Stimulated activated memory B cell treated with anti-CD40 and anti-IgM and Interleukin-4, amounts not matched to agents 10 μg/mL and 1 μg/mL and 100 μg/mL, for 72 hours (primary cell): ENCODE measurements around the gene NFATC2.

ENCODE experiments used
- ATAC-seq: fragments of 150-1000 bp; cut with Tn5 transposase; 2 replicates; pipeline ENCODE4 v1.10.0; 2021
- H3K27ac Mint-ChIP-seq: one replicate; pipeline ENCODE4 v1.8.0; 2022; ENCODE audit warnings: mild to moderate bottlenecking, mixed read lengths
- H3K27me3 Mint-ChIP-seq: one replicate; pipeline ENCODE4 v1.8.0; 2022; ENCODE audit warnings: mixed read lengths
- H3K36me3 Mint-ChIP-seq: one replicate; pipeline ENCODE4 v1.8.0; 2022; ENCODE audit warnings: mixed read lengths
- H3K4me1 Mint-ChIP-seq: one replicate; pipeline ENCODE4 v1.8.0; 2022; ENCODE audit warnings: mixed read lengths
- H3K4me3 Mint-ChIP-seq: one replicate; pipeline ENCODE4 v1.8.0; 2022; ENCODE audit warnings: mild to moderate bottlenecking, moderate library complexity, mixed read lengths
- H3K9me3 Mint-ChIP-seq: one replicate; pipeline ENCODE4 v1.8.0; 2022; ENCODE audit warnings: mixed read lengths

NFATC2 gene

GRCh38 chr20:51376111-51376510 is 166.4 kb downstream of the NFATC2 start:
- H3K9me3 Mint-ChIP-seq = peaks cover 6% of the 10 kb centered on the region
- H3K36me3 Mint-ChIP-seq = peaks cover 21% of the 10 kb centered on the region
- ATAC-seq = no peak
- H3K4me3 Mint-ChIP-seq = no peak overlapping the region
- no peak overlapping the region for H3K27ac Mint-ChIP-seq
- H3K27me3 Mint-ChIP-seq = no peaks in the 10 kb centered on the region
- peaks cover 33% of the 10 kb centered on the region for H3K4me1 Mint-ChIP-seq

DNA sequence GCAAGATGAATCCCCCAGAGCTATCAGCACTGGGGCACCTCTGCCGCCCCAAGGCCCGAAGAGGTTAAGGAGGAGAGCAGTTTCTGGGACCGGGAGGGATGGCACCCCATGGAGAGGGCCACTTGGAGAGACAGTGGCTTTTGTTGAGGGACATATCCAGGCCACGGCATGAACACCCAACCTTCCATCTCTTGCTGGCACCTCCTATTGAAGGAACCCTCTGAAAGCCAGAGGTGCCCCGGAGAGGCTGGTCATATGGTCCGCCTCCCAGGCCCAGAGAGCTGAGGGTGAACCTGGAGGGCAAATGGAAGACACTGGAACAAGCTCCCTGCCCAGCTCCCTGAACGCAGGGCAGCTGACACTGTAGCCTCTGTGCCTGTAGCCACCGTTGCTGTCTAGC is 167.0 kb downstream of the NFATC2 start:
- no peak for ATAC-seq
- Mint-ChIP-seq H3K9me3 (peaks cover 6% of the 10 kb centered on the region), H3K4me3 (no peak overlapping the region), H3K4me1 (peaks cover 28% of the 10 kb centered on the region), H3K27me3 (no peaks in the 10 kb centered on the region), H3K36me3 (peaks cover 16% of the 10 kb centered on the region), H3K27ac (peak overlapping the region; percentile 31)

GRCh38 chr20:51374961-51375360 is 167.6 kb downstream of the NFATC2 start:
- no peaks in the 10 kb centered on the region for H3K27me3 Mint-ChIP-seq
- peak overlapping the region; percentile 31 for H3K27ac Mint-ChIP-seq
- peaks cover 10% of the 10 kb centered on the region for H3K36me3 Mint-ChIP-seq
- no peak for ATAC-seq
- H3K9me3 Mint-ChIP-seq = peaks cover 3% of the 10 kb centered on the region
- no peak overlapping the region for H3K4me3 Mint-ChIP-seq
- peaks cover 22% of the 10 kb centered on the region for H3K4me1 Mint-ChIP-seq

DNA sequence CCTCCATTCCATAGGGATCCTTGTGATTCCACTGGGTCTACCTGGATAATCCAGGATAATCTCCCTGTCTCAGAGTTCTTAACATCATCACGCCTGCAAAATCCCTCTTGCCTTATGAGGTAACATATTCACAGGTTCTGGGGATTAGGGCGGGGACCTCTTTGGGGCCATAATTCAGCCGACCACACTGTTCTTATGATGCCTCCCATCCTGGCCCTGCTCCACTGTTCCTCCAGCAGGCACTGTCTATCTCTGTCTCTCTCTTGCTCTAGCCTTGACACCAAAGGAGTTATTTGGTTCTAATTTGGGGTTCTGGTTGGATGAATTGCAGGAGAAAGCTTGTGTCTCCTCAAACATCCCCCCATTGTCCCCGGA is 168.1 kb downstream of the NFATC2 start:
- peaks cover 3% of the 10 kb centered on the region for H3K9me3 Mint-ChIP-seq
- H3K27ac Mint-ChIP-seq = no peak overlapping the region
- H3K36me3 Mint-ChIP-seq = peaks cover 9% of the 10 kb centered on the region
- H3K4me3 Mint-ChIP-seq = no peak overlapping the region
- no peak for ATAC-seq
- peaks cover 16% of the 10 kb centered on the region for H3K4me1 Mint-ChIP-seq
- H3K27me3 Mint-ChIP-seq = no peaks in the 10 kb centered on the region

DNA sequence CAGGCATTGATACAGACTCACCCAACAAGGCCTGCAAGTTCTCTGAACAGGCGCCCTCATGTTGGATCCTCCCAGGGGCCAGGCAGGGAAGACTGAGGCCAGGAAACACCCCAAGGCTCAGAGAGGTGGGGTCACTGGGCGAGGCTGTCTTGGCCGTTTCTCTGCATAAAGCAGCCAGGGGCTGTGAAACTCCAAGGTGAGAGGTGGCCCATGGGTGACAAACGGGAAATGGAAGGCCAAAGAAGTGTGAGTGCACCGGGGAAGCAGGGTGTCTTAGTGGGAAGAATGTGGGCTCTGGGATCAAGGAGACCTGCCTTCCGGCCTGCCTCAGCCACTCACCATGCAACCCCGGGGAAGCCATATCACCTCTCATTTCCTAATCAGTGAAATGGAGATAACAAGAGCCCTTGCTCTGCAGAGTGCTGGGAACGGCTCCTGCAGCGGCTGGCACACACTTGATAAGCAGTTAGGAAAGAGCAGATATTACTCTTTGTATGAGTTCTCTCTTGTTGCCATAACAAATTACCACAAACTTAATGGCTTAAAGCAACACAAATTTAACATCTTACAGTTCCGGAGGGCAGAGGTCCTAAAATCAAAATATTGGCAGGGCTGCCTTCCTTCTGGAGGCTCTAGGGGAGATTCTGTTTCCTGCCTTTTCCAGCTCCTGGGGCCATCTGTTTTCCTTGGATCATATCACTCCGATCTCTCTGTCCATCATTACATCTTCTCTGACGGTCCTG is 168.6 kb downstream of the NFATC2 start:
- H3K27ac Mint-ChIP-seq = no peak overlapping the region
- ATAC-seq = no peak
- H3K9me3 Mint-ChIP-seq = peaks cover 3% of the 10 kb centered on the region
- H3K36me3 Mint-ChIP-seq = peaks cover 9% of the 10 kb centered on the region
- peaks cover 16% of the 10 kb centered on the region for H3K4me1 Mint-ChIP-seq
- H3K27me3 Mint-ChIP-seq = no peaks in the 10 kb centered on the region
- no peak overlapping the region for H3K4me3 Mint-ChIP-seq

DNA sequence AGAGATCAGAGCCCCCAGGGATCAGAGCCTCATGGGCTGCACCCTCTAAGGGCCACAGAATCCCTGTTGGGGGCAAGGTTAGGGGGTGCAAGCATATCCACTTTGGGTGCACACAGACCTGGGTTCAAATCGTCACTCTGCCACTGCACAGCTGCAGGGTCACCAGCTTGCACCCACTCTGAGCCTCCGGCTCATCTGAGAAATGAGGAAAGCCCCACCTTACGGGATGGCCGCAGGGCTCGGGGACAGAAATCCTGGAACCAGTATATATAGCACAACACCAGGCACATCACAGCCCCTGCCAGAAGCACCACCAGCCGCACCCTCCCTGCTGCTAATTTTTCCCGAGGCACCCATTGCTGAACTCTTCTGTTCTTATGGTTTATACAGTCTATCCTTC is 169.6 kb downstream of the NFATC2 start:
- Mint-ChIP-seq H3K4me3 (no peak overlapping the region), H3K9me3 (no peaks in the 10 kb centered on the region), H3K27me3 (no peaks in the 10 kb centered on the region), H3K27ac (no peak overlapping the region), H3K4me1 (peaks cover 11% of the 10 kb centered on the region), H3K36me3 (peaks cover 4% of the 10 kb centered on the region)
- ATAC-seq = no peak

- H3K4me3 Mint-ChIP-seq = no peak overlapping the region
- H3K27me3 Mint-ChIP-seq = peaks cover under 1% of the 10 kb centered on the region
- no peaks in the 10 kb centered on the region for H3K36me3 Mint-ChIP-seq
- no peak overlapping the region for H3K27ac Mint-ChIP-seq
- peak; percentile 80 for ATAC-seq
- H3K4me1 Mint-ChIP-seq = peaks cover 9% of the 10 kb centered on the region
- no peaks in the 10 kb centered on the region for H3K9me3 Mint-ChIP-seq
These were observed 170.2 kb downstream of the NFATC2 start for GRCh38 chr20:51372176-51372803.

- Mint-ChIP-seq H3K4me3 (no peak overlapping the region), H3K27ac (no peak overlapping the region), H3K4me1 (peaks cover 9% of the 10 kb centered on the region), H3K36me3 (no peaks in the 10 kb centered on the region), H3K9me3 (no peaks in the 10 kb centered on the region), H3K27me3 (peaks cover 6% of the 10 kb centered on the region)
- no peak for ATAC-seq
These were observed 170.8 kb downstream of the NFATC2 start for GRCh38 chr20:51371720-51372119.

DNA sequence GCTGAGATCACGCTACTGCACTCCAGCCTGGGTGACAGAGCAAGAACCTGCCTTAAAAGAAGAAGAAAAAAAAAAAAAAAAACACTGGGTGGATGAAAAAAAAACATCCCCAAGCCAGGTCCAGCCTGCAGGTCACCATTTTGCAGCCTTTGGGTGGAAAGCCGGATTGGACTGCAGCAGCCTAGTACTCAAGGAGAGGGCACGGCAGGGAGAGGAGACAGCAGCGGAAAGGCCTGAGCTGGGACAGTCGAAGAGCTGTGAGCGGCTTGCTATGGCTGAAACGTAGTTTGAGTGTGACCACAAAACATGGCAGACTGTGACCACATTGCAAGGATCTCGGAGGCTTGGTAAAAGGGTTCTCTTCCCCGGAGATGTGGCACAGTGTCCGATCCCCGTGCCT is 173.0 kb downstream of the NFATC2 start:
- no peaks in the 10 kb centered on the region for H3K9me3 Mint-ChIP-seq
- no peak for ATAC-seq
- H3K4me3 Mint-ChIP-seq = no peak overlapping the region
- H3K27ac Mint-ChIP-seq = no peak overlapping the region
- H3K36me3 Mint-ChIP-seq = no peaks in the 10 kb centered on the region
- H3K4me1 Mint-ChIP-seq = peaks cover 9% of the 10 kb centered on the region
- peaks cover 11% of the 10 kb centered on the region for H3K27me3 Mint-ChIP-seq

DNA sequence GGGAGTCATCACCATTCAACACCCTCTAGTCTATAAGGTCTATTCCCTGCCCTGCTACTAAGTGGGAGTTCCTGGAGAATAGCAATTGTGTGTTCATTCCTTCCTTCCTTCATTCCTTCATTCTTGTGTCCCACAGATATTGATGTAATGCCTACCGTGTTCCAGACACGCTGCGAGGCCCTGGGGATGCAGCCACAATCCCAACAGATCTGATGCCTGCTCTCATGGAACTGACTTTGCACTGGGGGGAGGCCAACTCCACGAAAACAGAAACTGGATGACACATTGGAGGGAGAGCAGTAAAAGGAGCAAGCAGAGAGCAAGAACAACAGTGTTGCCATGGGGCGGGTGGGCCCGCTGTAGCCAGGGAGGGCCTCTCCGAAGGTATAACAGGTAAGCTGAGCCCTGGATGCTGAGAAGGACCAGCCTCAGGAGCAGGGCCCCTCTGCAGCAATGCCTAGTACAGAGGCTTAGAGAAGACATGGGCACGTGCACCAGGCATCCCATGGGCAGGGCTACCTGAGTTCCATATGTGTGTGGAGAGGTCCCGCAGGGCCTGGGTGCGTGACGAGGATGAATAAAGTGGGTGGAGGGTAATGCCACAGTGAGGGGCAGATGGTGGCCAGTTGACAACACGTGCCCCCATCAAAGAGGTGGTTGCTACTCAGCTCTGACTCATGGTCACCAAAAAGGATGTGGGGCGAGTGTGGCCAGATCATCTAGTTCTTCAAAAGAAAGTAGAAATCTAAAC is 173.9 kb downstream of the NFATC2 start:
- Mint-ChIP-seq H3K27ac (no peak overlapping the region), H3K27me3 (peaks cover 11% of the 10 kb centered on the region), H3K4me3 (no peak overlapping the region), H3K4me1 (peaks cover 9% of the 10 kb centered on the region), H3K9me3 (peaks cover 4% of the 10 kb centered on the region), H3K36me3 (peaks cover 5% of the 10 kb centered on the region)
- no peak for ATAC-seq

DNA sequence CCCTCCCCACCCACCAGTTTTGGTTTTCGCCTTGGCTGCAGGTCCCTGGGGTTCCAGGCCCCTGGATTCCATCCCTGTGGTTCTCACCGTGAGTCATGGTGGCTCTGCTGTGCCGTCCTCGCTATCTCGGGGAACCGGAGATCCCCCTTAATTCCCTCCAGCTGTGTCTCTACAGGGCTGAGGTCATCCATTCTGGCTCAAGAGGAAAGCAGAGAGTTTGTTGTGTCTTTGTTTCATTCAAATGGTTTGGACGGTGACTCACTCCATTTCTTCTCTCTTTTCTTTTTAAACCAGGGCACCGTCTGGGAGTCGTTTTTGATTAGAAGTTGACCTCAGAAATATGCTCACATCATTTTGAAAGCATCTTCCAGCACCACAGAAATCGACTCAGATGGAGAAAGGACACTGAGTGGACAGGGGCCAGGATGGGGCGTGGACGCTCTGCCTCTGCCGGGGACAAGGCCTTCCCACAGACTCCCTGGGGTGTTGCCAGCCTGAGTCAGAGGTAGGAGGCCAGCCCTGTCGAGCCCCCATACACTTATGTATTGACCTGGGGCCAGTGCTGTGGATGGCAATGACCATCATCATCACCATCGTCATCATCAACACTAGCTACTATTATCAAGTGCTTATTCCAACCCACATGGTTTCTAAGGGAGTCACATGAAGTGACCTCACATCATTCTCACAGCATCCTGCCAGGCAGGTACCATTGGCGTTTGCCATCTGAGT is 176.2 kb downstream of the NFATC2 start:
- H3K27me3 Mint-ChIP-seq = peaks cover 11% of the 10 kb centered on the region
- H3K9me3 Mint-ChIP-seq = peaks cover 10% of the 10 kb centered on the region

DNA sequence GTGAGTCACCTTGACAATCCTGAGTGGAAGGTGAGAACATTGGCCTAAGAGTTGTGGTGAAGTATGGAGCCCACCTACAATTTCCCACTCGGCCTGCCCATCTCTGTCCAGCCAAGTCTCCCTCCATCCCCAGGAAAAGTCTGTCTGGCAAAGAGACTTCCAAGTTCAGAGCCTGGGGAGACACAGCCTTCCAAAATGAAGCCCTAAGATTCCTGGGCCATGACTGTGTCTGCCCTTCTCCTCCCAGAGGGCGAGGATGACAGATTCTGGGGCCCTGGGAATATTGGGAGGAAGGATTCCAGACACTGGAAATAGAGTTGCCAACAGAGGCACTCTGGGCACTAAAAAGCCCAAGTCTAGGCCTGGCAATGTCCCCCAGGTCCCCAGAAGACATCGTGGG is 176.8 kb downstream of the NFATC2 start:
- H3K9me3 Mint-ChIP-seq = peaks cover 10% of the 10 kb centered on the region
- no peaks in the 10 kb centered on the region for H3K4me1 Mint-ChIP-seq
- H3K4me3 Mint-ChIP-seq = no peak overlapping the region
- no peak overlapping the region for H3K27ac Mint-ChIP-seq
- ATAC-seq = no peak
- H3K27me3 Mint-ChIP-seq = peaks cover 11% of the 10 kb centered on the region
- H3K36me3 Mint-ChIP-seq = peaks cover 7% of the 10 kb centered on the region

More for the DNA sequence above, 176.2 kb downstream of the NFATC2 start:
- Mint-ChIP-seq H3K4me1 (no peaks in the 10 kb centered on the region), H3K36me3 (peaks cover 7% of the 10 kb centered on the region), H3K4me3 (no peak overlapping the region), H3K27ac (no peak overlapping the region)
- ATAC-seq = no peak

- H3K4me3 Mint-ChIP-seq = no peak overlapping the region
- H3K27me3 Mint-ChIP-seq = peaks cover 11% of the 10 kb centered on the region
- no peak for ATAC-seq
- H3K4me1 Mint-ChIP-seq = no peaks in the 10 kb centered on the region
- peaks cover 10% of the 10 kb centered on the region for H3K9me3 Mint-ChIP-seq
- no peak overlapping the region for H3K27ac Mint-ChIP-seq
- peaks cover 7% of the 10 kb centered on the region for H3K36me3 Mint-ChIP-seq
These were observed 178.7 kb downstream of the NFATC2 start for GRCh38 chr20:51363813-51364212.

GRCh38 chr20:51363378-51363777 is 179.1 kb downstream of the NFATC2 start:
- Mint-ChIP-seq H3K27ac (no peak overlapping the region), H3K9me3 (peaks cover 10% of the 10 kb centered on the region), H3K4me3 (no peak overlapping the region), H3K27me3 (peaks cover 13% of the 10 kb centered on the region), H3K36me3 (peaks cover 7% of the 10 kb centered on the region), H3K4me1 (no peaks in the 10 kb centered on the region)
- ATAC-seq = no peak

DNA sequence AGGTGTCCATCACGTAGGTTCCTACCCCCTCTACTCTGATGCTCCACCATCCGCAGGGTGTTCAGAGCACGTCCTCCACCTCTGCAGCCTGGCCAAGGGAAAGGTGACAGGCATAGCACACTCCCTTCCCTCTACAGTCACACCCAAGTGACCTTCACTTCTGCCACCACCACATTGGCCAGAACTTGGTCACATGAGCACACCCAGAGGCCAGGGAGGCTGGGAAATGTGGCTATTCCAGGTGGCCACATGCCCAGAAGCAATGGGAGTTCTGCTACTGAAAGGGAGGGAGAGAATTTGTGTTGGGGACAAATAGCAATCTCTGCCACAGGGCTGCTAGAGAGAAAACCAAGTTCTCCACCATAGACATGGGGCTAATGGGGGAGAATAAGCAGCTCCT is 180.3 kb downstream of the NFATC2 start:
- H3K4me3 Mint-ChIP-seq = no peak overlapping the region
- no peaks in the 10 kb centered on the region for H3K4me1 Mint-ChIP-seq
- peaks cover 7% of the 10 kb centered on the region for H3K36me3 Mint-ChIP-seq
- H3K27me3 Mint-ChIP-seq = peaks cover 23% of the 10 kb centered on the region
- H3K27ac Mint-ChIP-seq = no peak overlapping the region
- ATAC-seq = no peak
- H3K9me3 Mint-ChIP-seq = peaks cover 19% of the 10 kb centered on the region
